ENCODE measurements around the gene ADAMTSL4.
"Not testable (repeated sequence)": the region's sequence is repeated elsewhere in the genome, so short reads cannot be mapped to it uniquely, and the experiment has no call there.

Gene ADAMTSL4

DNA sequence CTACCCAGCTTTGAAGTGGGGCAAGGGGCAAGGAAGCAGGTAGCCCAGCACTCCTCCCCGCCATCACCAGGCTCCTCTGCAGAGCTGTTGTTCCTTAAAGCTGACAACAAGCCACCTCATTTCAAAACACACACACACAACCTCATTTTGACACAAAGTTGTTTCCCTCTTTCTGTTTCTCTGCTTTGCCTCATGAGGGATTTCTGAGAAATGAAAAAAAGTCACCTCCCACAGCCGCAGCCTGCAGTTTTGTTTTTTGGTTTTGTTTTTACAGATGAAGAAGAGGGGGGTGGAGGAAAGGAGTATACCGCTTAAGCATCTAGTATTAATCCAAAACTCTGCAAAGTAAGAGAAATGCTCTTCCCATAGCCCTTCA lies 18.1 kb downstream of the ADAMTSL4 start:
- no peak for DNase-seq (ENCODE audit: low read depth in 3 of 3)

GRCh38 chr1:150567717-150568593 lies 18.7 kb downstream of the ADAMTSL4 start:
- DNase-seq (ENCODE audit: low read depth in 3 of 3) = no peak

- DNase-seq (ENCODE audit: low read depth in 3 of 3) = no peak
Measured at GRCh38 chr1:150568594-150568966, 19.4 kb downstream of the ADAMTSL4 start.

- no peak for DNase-seq (ENCODE audit: low read depth in 3 of 3)
Measured at GRCh38 chr1:150572918-150573647, 23.9 kb downstream of the ADAMTSL4 start.

DNA sequence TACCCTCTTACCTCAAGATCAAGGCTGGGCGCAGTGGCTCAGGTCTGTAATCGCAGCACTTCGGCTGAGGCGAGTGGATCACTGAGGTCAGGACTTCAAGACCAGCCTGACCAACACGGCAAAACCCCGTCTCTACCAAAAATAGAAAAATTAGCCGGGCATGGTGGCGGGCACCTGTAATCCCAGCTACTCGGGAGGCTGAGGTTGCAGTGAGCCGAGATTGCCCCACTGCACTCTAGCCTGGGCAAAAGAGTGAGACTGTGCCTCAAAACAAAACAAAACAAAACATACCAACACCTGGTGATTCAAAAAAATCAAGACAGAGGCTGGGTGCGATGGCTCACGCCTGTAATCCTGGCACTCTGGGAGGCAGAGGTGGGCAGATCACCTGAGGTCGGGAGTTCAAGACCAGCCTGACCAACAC lies 24.5 kb downstream of the ADAMTSL4 start:
- not testable (repeated sequence) for DNase-seq (ENCODE audit: low read depth in 3 of 3)

DNA sequence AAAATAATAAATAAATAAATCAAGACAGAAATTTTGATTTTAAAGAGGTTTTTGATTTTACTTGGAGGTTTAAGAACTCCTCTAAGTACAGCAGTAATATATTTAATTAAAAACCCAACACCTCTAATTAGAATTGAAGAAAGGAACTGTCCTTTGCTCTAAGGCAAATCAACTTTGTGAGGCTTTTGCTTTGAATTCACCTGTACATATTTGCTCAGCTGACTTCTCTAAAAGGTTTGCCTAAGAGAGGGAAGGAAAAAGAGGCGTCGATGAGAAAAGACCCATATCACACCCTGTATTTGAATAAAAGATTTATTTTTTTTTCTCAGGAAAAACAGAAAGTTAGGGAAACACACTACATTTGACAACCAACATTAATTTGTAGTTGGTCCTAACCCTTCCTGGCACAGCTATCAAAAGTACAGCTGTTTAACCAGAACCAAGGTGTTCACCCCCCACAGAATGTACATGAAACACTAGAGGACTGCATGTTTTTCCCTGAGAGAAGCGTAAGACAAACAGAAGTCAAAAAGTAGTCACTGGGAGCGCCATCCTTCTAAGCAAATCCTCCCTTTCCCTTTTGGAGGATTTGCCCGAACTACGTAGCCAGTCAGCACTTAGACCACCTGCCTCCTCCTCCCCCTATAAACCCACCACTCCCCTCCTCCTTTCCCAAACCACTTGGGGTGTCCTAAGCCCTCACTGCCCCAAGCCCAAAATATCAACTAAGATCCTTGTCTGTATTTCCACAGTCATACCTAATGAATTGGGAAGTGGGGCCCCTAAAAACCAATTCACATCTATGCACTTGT lies 25.3 kb downstream of the ADAMTSL4 start:
- DNase-seq (ENCODE audit: low read depth in 3 of 3) = no peak

DNA sequence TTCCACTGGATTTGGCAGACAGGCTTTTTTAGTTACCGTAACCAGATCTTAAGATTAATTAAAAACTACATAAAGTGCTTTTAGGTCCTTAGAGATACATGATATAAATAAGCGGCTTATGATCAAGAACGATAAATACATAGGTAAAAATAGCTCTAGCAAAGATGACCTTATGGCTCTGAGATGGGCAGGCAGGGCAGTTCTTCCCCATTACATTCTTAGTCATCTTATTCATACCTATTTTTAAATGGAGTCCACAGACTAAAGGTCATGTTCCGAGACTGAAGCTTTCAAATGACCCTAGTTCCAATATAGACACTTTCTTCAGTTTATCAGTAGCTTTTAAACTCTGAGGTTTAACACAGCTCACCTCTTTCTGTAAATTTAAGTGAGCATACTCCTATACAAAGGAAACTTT lies 25.9 kb downstream of the ADAMTSL4 start:
- DNase-seq (ENCODE audit: low read depth in 3 of 3) = no peak

DNA sequence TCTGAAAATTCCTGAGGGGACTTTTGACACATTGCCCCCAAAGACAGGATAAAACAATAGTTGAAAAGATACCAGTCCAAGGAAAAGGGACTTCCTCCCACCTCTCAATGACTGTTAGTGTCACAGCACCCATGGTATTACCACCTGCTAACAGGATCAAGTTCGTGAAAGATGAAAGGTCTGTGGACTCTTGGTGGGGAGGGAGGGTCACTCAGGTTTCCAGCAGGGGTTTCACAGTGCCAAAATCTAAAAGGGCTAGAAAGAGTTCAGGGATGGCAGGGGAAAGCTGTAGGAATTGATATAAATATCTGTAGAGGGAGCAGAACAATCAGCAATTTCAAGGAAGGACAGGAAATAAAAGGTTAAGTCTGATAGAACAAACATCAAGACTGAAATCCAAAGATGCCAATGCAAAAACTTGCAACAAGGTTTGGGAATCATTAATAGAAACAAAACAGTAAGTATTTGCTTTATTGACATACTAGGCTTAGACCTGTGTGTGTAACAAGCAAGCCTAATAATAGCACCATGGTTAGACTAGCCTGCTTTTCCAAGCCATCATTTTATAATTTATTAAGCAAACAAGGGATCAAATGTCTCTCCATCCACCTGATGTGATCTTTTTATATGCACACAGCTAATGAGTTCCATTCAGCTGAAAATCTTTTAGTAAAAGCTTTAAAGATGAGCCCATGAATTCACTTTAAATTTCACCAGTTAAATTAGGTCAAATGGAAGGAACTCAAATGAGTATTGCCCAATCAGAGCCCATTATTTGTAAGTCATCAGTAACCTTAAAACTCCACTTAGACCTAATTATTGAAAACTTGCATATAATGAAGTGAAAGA lies 26.5 kb downstream of the ADAMTSL4 start:
- DNase-seq (ENCODE audit: low read depth in 3 of 3) = no peak

GRCh38 chr1:150576367-150576711 lies 27.1 kb downstream of the ADAMTSL4 start:
- no peak for DNase-seq (ENCODE audit: low read depth in 3 of 3)

GRCh38 chr1:150576794-150577556 lies 27.8 kb downstream of the ADAMTSL4 start:
- no peak for DNase-seq (ENCODE audit: low read depth in 3 of 3)

- DNase-seq (ENCODE audit: low read depth in 3 of 3) = no peak
Measured at GRCh38 chr1:150577557-150578271, 28.5 kb downstream of the ADAMTSL4 start.

DNA sequence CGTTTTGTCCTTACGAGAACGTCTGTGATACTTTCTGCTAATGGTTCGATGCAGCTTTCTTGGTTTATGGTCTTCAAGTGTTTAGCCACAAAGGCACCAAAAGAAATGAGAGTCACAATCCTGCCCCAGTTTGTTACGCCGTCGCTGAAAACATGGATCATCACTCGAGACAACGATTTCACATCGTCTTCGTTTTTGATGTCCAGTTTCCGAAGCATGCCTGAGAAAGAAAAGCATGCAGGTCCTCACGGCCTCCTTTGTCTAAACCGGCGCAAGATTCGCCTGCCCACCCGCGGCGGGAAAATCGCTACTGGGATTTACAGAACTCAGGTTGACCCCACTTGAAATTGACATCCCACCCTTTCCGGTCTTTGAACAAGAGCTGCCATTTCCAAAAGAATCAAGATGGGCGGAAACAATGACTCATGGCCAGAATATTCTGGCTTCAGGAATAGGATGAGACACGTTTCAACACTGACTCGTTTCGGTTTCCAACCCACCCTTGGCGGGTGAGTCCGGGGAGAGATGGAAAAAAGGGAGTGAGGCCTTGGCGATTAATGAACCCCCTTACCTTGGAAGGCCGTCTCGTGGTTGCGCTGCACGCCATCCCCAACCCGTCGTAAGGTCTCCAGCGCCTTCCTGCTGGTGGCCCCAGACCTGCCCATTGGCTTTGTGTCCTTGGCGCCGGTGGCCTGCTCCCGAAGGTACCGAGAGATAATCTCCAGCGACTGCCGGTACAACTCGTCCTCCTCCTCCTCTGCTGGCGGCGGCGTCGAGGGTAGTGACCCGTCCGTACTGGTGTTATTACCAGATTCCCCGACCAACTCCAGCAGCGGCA lies 29.3 kb downstream of the ADAMTSL4 start:
- peak in 1 of 3 experiments; percentile 40 for DNase-seq (ENCODE audit: low read depth in 3 of 3)

DNA sequence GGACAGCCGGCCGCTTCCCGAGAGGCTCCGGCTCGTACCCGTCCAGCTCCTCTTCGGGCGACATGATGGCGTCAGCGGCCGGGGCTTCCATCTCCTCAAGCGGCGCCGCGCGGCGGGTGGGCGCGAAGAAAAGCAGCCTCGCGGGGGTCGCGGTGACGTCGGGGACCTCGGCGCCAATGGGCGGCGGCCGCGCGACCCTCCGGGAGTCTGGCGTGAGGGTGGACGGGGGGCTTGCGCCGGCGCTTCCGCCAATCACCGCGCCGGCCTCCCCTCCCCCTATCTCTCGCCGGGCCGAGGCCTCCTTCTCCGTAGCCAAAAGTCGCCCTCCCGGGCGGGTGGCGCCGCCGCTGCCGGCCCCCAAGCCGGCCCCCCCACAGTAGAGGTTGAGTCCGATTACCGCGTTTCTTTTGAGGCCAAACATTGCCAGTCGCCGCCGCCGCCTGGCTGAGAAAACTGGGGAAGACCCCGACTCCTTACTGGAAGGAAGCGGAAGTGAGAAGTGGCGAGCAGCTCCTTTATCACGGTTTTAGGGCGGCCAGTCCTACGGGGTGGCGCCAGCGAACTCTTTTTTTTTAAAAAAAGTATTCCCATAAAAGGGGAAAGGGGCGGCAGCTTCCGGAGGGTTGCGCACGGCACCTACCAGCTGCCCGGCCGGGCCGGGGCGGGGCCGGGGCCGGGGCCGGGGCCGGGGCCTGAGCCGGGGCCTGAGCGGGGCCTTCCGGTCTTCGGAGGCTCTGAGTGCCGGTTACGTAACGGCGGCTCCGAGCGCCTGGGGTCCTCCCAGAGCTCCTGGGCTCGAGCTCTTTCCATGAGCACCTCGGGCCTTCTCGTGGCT lies 30.1 kb downstream of the ADAMTSL4 start, which contains the start of gene MCL1:
Gene MCL1 (minus strand): TSS at position 501 of the 835 bp plus-strand sequence. CDS start 80 bp downstream, at position 421.
- DNase-seq (ENCODE audit: low read depth in 3 of 3) = peak; percentile 62 to 73 (median 72)

DNA sequence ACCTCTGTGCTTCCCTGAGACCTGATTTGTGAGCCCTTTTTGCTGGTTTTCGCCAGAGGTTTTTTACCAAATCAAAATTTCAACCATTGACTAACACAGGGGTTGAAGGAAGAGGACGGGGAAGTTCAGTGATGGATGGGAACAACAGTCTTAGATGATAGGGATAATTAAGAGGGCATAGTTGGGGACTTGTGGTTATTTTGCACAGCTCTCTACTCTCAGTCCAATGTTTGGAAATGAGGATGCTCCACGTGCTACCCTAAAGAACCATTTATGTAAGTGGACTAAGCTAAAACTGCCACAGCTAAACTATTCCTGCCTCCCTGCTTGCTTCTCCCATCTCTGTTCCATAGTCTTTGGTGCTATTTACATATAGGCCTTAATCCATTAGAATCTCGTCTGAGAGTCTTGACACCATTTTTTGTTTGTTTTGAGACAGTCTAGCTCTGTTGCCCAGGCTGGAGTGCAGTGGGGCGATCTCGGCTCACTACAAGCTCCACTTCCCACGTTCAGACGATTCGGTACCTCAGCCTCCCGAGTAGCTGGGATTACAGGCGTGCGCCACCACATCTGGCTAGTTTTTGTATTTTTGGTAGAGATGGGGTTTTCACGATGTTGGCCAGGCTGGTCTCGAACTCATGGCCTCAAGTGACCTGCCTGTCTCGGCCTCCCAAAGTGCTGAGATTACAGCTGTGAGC lies 30.9 kb downstream of the ADAMTSL4 start:
- no peak for DNase-seq (ENCODE audit: low read depth in 3 of 3)

DNA sequence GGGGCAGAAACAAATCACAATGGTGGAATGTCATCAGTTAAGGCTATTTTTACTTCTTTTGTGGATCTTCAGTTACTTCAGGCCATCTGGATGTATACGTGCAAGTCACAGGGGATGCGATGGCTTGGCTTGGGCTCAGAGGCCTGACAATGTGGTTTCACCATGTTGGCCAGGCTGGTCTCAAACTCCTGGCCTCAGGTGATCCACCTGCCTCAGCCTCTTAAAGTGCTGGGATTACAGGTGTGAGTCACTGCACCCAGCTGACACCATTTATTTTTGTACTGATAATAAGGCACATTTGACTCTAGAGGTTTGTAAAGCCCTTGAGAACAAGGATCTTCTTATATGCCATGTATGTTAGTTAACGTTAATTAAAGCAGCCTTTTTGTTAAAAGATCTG lies 31.8 kb downstream of the ADAMTSL4 start:
- DNase-seq (ENCODE audit: low read depth in 3 of 3) = not testable (repeated sequence)

DNA sequence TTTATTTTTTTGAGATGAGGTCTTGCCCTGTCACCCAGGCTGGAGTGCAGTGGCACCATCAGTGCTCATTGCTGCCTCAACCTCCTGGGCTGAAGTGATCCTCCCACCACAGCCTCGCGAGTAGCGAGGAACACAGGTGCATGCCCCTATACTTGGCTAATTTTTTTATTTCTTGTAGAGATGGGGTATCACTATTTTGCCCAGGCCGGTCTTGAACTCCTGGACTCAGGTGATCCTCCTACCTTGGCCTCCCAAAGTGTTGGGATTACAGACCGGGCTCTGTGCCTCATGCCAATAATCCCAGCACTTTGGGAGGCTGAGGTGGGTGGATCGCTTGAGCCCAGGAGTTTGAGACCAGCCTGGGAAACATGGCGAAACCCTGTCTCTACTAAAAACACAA lies 32.2 kb downstream of the ADAMTSL4 start:
- not testable (repeated sequence) for DNase-seq (ENCODE audit: low read depth in 3 of 3)

GRCh38 chr1:150581962-150582361 lies 32.8 kb downstream of the ADAMTSL4 start:
- DNase-seq (ENCODE audit: low read depth in 3 of 3) = not testable (repeated sequence)
